ENCODE measurements around the gene AGMO. TPM values are rescaled to one million over a fixed set of nuclear protein-coding genes. Genes with fewer than 3 reads are reported as not detected.

AGMO gene
- total and polyA plus RNA-seq, 10 of the 15 experiments (the other 5 are each of a cell fraction or from before 2014, with no cell fraction given), result 0.11 to 0.29 TPM; not detected in 8

DNA sequence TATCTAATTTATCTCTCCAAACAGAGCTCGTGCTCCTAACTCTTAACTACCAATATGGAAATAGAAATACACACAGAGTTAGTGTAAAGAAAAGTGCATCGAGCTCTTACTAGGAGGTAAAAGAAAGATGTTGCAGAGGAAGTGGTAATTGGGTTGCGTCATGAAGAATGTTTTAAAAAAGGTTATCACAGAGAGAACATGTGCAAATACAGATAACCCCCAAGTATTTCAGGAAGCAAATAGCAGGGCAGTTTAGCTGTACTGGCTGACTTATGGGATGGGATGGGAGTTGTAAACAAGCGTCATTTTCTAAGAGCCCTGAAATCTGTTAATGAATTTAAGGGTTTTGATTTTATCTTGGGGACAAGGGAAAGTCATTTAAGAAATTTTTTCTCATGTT, 153.9 kb downstream of the AGMO start:
- no peak for FAIRE-seq
- in situ Hi-C loops (cut with MboI) (no loop called here), intact Hi-C loops (cut with micrococcal nuclease; ENCODE audit: unreplicated experiment) (no loop called here)
- H3K4me2 ChIP-seq (ENCODE audit: control insufficient read depth, insufficient read depth), result no peak overlapping the region
- ChIA-PET SMC1A (ENCODE audit: uncharacterized antibody, unreplicated experiment) (interaction anchor here (0.7 to 1.2 kb wide), 2 partner anchors 9 to 90 kb away, joined by 3 read pairs; no protein-coding TSS in a partner anchor), POLR2A (no interaction called here), CTCF (interaction anchor here (1.2 kb wide), 1 partner anchor 10 kb away, joined by 3 read pairs; no protein-coding TSS in a partner anchor), RAD21 (ENCODE audit: unreplicated experiment) (no interaction called here)
- no peak overlapping the region for H3K9ac ChIP-seq (ENCODE audit: control insufficient read depth, insufficient read depth, low read length)
- no TSS peak for BruUV-seq (replicated peaks)
- no peaks in the 10 kb centered on the region for H3K9me3 ChIP-seq (replicated peaks; ENCODE audit: control insufficient read depth, insufficient read depth, low read length)
- ATAC-seq, result no peak
- H3K27me3 ChIP-seq (replicated peaks in 1 of 2; ENCODE audit: control insufficient read depth in 2 of 2, insufficient read depth in 2 of 2, low read length in 1 of 2), result no peaks in the 10 kb centered on the region
- DNase-seq (ENCODE audit: low read depth, low spot score), result no peak
- H3K79me2 ChIP-seq (ENCODE audit: control insufficient read depth, insufficient read depth, low read length), result no peaks in the 10 kb centered on the region
- H4K20me1 ChIP-seq (ENCODE audit: control insufficient read depth, insufficient read depth), result no peaks in the 10 kb centered on the region
- H3K4me1 ChIP-seq (ENCODE audit: control insufficient read depth, insufficient read depth, low read length), result no peaks in the 10 kb centered on the region
- H3K4me3 ChIP-seq, result no peak overlapping the region
- H2AFZ ChIP-seq (ENCODE audit: control insufficient read depth, low read depth, low read length), result no peak overlapping the region
- no peak overlapping the region for H3K27ac ChIP-seq (ENCODE audit: control insufficient read depth, insufficient read depth)
- no peaks in the 10 kb centered on the region for H3K36me3 ChIP-seq (ENCODE audit: control insufficient read depth in 2 of 2, insufficient read depth in 2 of 2, low read length in 1 of 2)
- 22% methylated on average over 4 of the region's 4 CpGs for WGBS (ENCODE audit: insufficient coverage, insufficient replicate concordance, low lambda C conversion rate, missing lambda C conversion rate)
- TF ChIP-seq, protein P1, sequence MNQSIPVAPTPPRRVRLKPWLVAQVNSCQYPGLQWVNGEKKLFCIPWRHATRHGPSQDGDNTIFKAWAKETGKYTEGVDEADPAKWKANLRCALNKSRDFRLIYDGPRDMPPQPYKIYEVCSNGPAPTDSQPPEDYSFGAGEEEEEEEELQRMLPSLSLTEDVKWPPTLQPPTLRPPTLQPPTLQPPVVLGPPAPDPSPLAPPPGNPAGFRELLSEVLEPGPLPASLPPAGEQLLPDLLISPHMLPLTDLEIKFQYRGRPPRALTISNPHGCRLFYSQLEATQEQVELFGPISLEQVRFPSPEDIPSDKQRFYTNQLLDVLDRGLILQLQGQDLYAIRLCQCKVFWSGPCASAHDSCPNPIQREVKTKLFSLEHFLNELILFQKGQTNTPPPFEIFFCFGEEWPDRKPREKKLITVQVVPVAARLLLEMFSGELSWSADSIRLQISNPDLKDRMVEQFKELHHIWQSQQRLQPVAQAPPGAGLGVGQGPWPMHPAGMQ (IDR thresholded peaks at IDR 0.05; ENCODE audit: borderline replicate concordance), result no peak
- TF ChIP-seq TBL1XR1 (IDR thresholded peaks at IDR 0.05; ENCODE audit: low read depth, low read length), result no peak
- no peak for TF ChIP-seq ZNF687 (IDR thresholded peaks at IDR 0.05)
- TF ChIP-seq, protein P2, sequence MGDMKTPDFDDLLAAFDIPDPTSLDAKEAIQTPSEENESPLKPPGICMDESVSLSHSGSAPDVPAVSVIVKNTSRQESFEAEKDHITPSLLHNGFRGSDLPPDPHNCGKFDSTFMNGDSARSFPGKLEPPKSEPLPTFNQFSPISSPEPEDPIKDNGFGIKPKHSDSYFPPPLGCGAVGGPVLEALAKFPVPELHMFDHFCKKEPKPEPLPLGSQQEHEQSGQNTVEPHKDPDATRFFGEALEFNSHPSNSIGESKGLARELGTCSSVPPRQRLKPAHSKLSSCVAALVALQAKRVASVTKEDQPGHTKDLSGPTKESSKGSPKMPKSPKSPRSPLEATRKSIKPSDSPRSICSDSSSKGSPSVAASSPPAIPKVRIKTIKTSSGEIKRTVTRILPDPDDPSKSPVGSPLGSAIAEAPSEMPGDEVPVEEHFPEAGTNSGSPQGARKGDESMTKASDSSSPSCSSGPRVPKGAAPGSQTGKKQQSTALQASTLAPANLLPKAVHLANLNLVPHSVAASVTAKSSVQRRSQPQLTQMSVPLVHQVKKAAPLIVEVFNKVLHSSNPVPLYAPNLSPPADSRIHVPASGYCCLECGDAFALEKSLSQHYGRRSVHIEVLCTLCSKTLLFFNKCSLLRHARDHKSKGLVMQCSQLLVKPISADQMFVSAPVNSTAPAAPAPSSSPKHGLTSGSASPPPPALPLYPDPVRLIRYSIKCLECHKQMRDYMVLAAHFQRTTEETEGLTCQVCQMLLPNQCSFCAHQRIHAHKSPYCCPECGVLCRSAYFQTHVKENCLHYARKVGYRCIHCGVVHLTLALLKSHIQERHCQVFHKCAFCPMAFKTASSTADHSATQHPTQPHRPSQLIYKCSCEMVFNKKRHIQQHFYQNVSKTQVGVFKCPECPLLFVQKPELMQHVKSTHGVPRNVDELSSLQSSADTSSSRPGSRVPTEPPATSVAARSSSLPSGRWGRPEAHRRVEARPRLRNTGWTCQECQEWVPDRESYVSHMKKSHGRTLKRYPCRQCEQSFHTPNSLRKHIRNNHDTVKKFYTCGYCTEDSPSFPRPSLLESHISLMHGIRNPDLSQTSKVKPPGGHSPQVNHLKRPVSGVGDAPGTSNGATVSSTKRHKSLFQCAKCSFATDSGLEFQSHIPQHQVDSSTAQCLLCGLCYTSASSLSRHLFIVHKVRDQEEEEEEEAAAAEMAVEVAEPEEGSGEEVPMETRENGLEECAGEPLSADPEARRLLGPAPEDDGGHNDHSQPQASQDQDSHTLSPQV (IDR thresholded peaks at IDR 0.05), result no peak
- no peak for TF ChIP-seq CEBPZ (IDR thresholded peaks at IDR 0.05; ENCODE audit: low read depth, low read length)

Data from GM12878 (cell line).